HEK293 (cell line): ENCODE results near the gene FASN.

Experiments
- CTCF ChIA-PET: fragments of 350-600 bp; formaldehyde crosslinking; extraction: SDS; loops from one replicate; lab custom pipeline; 2021; ENCODE audit warnings: antibody characterized with exemption; lab: Yijun Ruan, JAX
- POLR2A ChIA-PET: fragments of 300-600 bp; formaldehyde crosslinking; extraction: SDS; loops from one replicate; lab custom pipeline; 2020; ENCODE audit warnings: antibody characterized with exemption, inconsistent platforms; lab: Yijun Ruan, JAX
- H3K27ac ChIP-seq: fragments of 200-500 bp; sonication (Bioruptor generic); 2 replicates; pipeline ENCODE4 v1.5.1; 2014; ENCODE audit warnings: low read depth, low read length, control low read depth, inconsistent platforms; ENCODE audit errors: extremely low read depth
- H3K36me3 ChIP-seq, 2 experiments: fragments of 200-500 bp in 1 of 2; sonication (Bioruptor generic) in 1 of 2; 1 replicate in 1 of 2; 2 replicates in 1 of 2; pipeline ENCODE4 v1.5.1; 2014 to 2017; ENCODE audit warnings: inconsistent platforms in 2 of 2, low read length in 2 of 2; ENCODE audit not compliant: control insufficient read depth in 2 of 2, insufficient read depth in 1 of 2
- H3K4me1 ChIP-seq: fragments of 200-500 bp; sonication (Bioruptor generic); 2 replicates; pipeline ENCODE4 v1.5.1; 2014; ENCODE audit warnings: mild to moderate bottlenecking, low read length, inconsistent platforms; ENCODE audit not compliant: control insufficient read depth, insufficient read depth
- H3K4me3 ChIP-seq: 2 replicates; pipeline ENCODE4 v1.5.1; 2011; ENCODE audit warnings: low read depth, mild to moderate bottlenecking, control low read depth, low read length, moderate library complexity
- H3K9me3 ChIP-seq: fragments of 200-500 bp; sonication (Bioruptor generic); 2 replicates; pipeline ENCODE4 v1.5.1; 2014; ENCODE audit warnings: low read depth, low read length, inconsistent platforms; ENCODE audit not compliant: control insufficient read depth, insufficient read depth
- BCL6B ChIP-seq: fragments of 450-650 bp; formaldehyde crosslinking; IDR thresholded peaks from 2 replicates; pipeline ENCODE4 v1.5.1; 2017; ENCODE audit warnings: missing biosample characterization, missing genetic modification characterization
- GLIS1 ChIP-seq: fragments of 450-650 bp; formaldehyde crosslinking; IDR thresholded peaks from 2 replicates; pipeline ENCODE4 v1.5.1; 2016; ENCODE audit warnings: missing biosample characterization, missing genetic modification characterization
- GLIS2 ChIP-seq: fragments of 450-650 bp; formaldehyde crosslinking; IDR thresholded peaks from 2 replicates; pipeline ENCODE4 v1.5.1; 2016; ENCODE audit warnings: missing biosample characterization, missing genetic modification characterization
- KLF8 ChIP-seq: fragments of 450-650 bp; formaldehyde crosslinking; IDR thresholded peaks from 2 replicates; pipeline ENCODE4 v1.5.1; 2016; ENCODE audit warnings: missing biosample characterization, missing genetic modification characterization
- OVOL3 ChIP-seq: fragments of 450-650 bp; formaldehyde crosslinking; IDR thresholded peaks from 2 replicates; pipeline ENCODE4 v1.5.1; 2016; ENCODE audit warnings: missing biosample characterization, missing genetic modification characterization
- PBX3 ChIP-seq: sonication (generic); formaldehyde crosslinking; IDR thresholded peaks from 2 replicates; pipeline ENCODE4 v1.8.1; 2022; ENCODE audit warnings: mild to moderate bottlenecking, moderate library complexity, missing genetic modification reagents
- ZNF114 ChIP-seq: fragments of 450-650 bp; formaldehyde crosslinking; IDR thresholded peaks from 2 replicates; pipeline ENCODE4 v1.5.0; 2017; ENCODE audit warnings: missing biosample characterization, missing genetic modification characterization
- ZNF133 ChIP-seq: fragments of 450-650 bp; formaldehyde crosslinking; IDR thresholded peaks from 2 replicates; pipeline ENCODE4 v1.5.1; 2016; ENCODE audit warnings: missing biosample characterization, missing genetic modification characterization
- ZNF266 ChIP-seq: fragments of 450-650 bp; formaldehyde crosslinking; IDR thresholded peaks from 2 replicates; pipeline ENCODE4 v1.5.1; 2016; ENCODE audit warnings: missing biosample characterization, missing genetic modification characterization, low read depth
- ZNF335 ChIP-seq: fragments of 450-650 bp; formaldehyde crosslinking; conservative IDR thresholded peaks from 2 replicates; pipeline ENCODE4 v1.5.1; 2016; ENCODE audit warnings: missing biosample characterization, missing genetic modification characterization
- ZNF555 ChIP-seq: fragments of 450-650 bp; formaldehyde crosslinking; conservative IDR thresholded peaks from 2 replicates; pipeline ENCODE4 v1.5.1; 2017; ENCODE audit warnings: missing biosample characterization, mild to moderate bottlenecking, missing genetic modification characterization, inconsistent platforms
- ZNF600 ChIP-seq: fragments of 450-650 bp; formaldehyde crosslinking; IDR thresholded peaks from 2 replicates; pipeline ENCODE4 v1.5.1; 2016; ENCODE audit warnings: missing biosample characterization, missing genetic modification characterization
- ZNF670 ChIP-seq: fragments of 450-650 bp; formaldehyde crosslinking; IDR thresholded peaks from 2 replicates; pipeline ENCODE4 v1.5.1; 2016; ENCODE audit warnings: missing biosample characterization, missing genetic modification characterization, low read depth
- ZNF704 ChIP-seq: fragments of 450-650 bp; formaldehyde crosslinking; IDR thresholded peaks from 2 replicates; pipeline ENCODE4 v1.5.1; 2016; ENCODE audit warnings: missing biosample characterization, missing genetic modification characterization
- ZNF792 ChIP-seq: fragments of 450-650 bp; formaldehyde crosslinking; IDR thresholded peaks from 2 replicates; pipeline ENCODE4 v1.5.1; 2016; ENCODE audit warnings: missing biosample characterization, missing genetic modification characterization
- ZNF830 ChIP-seq: fragments of 450-650 bp; IDR thresholded peaks from 2 replicates; pipeline ENCODE4 v1.5.0; 2018; ENCODE audit warnings: missing biosample characterization, missing genetic modification characterization, low read depth, mild to moderate bottlenecking, moderate library complexity
- TF ChIP-seq, protein P1 (sequence below): fragments of 450-650 bp; IDR thresholded peaks from 2 replicates; pipeline ENCODE4 v1.5.1; 2018; ENCODE audit warnings: missing biosample characterization, missing genetic modification characterization
- TF ChIP-seq, protein P2 (sequence below): fragments of 450-650 bp; formaldehyde crosslinking; IDR thresholded peaks from 2 replicates; pipeline ENCODE4 v1.5.1; 2016; ENCODE audit warnings: missing biosample characterization, missing genetic modification characterization
- TF ChIP-seq, protein P3 (sequence below): fragments of 450-650 bp; formaldehyde crosslinking; IDR thresholded peaks from 2 replicates; pipeline ENCODE4 v1.5.1; 2016; ENCODE audit warnings: missing biosample characterization, missing genetic modification characterization
- TF ChIP-seq, protein P4 (sequence below): fragments of 450-650 bp; formaldehyde crosslinking; IDR thresholded peaks from 2 replicates; pipeline ENCODE4 v1.5.1; 2016; ENCODE audit warnings: missing biosample characterization, missing genetic modification characterization, low read depth

The FASN gene

GRCh38 chr17:82083009-82083408 lies 15.0 kb downstream of the FASN start:
- ChIA-PET POLR2A (no interaction called here), CTCF (interaction anchor here (0.8 kb wide), 1 partner anchor 158 kb away, joined by 4 read pairs; no protein-coding TSS in a partner anchor)
- Histone ChIP-seq H3K4me3 (no peak overlapping the region), H3K36me3 (peaks cover 24 to 98% of the 10 kb centered on the region in 2 experiments), H3K27ac (peak overlapping the region; percentile 12; the same call in 1 of the 2 replicates), H3K4me1 (no peaks in the 10 kb centered on the region), H3K9me3 (no peaks in the 10 kb centered on the region)
- TF ChIP-seq, protein P1, sequence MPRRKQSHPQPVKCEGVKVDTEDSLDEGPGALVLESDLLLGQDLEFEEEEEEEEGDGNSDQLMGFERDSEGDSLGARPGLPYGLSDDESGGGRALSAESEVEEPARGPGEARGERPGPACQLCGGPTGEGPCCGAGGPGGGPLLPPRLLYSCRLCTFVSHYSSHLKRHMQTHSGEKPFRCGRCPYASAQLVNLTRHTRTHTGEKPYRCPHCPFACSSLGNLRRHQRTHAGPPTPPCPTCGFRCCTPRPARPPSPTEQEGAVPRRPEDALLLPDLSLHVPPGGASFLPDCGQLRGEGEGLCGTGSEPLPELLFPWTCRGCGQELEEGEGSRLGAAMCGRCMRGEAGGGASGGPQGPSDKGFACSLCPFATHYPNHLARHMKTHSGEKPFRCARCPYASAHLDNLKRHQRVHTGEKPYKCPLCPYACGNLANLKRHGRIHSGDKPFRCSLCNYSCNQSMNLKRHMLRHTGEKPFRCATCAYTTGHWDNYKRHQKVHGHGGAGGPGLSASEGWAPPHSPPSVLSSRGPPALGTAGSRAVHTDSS (tag by site-specific recombination), result no peak
- TF ChIP-seq GLIS2 (tag by site-specific recombination), result no peak
- no peak for TF ChIP-seq ZNF114 (tag by site-specific recombination)
- TF ChIP-seq, protein P2, sequence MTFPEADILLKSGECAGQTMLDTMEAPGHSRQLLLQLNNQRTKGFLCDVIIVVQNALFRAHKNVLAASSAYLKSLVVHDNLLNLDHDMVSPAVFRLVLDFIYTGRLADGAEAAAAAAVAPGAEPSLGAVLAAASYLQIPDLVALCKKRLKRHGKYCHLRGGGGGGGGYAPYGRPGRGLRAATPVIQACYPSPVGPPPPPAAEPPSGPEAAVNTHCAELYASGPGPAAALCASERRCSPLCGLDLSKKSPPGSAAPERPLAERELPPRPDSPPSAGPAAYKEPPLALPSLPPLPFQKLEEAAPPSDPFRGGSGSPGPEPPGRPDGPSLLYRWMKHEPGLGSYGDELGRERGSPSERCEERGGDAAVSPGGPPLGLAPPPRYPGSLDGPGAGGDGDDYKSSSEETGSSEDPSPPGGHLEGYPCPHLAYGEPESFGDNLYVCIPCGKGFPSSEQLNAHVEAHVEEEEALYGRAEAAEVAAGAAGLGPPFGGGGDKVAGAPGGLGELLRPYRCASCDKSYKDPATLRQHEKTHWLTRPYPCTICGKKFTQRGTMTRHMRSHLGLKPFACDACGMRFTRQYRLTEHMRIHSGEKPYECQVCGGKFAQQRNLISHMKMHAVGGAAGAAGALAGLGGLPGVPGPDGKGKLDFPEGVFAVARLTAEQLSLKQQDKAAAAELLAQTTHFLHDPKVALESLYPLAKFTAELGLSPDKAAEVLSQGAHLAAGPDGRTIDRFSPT, result peak; percentile 9; the same call in 1 of the 2 replicates
- TF ChIP-seq ZNF600, result no peak
- TF ChIP-seq OVOL3 (tag by site-specific recombination), result no peak
- TF ChIP-seq ZNF335 (tag by site-specific recombination), result no peak
- no peak for TF ChIP-seq ZNF555 (tag by site-specific recombination)
- 0 out of 2 replicates have a peak, but pooled peaks have one; percentile 14 for TF ChIP-seq KLF8 (tag by site-specific recombination)

- TF ChIP-seq ZNF133 (tag by site-specific recombination) (no peak), ZNF266 (tag by site-specific recombination) (no peak), GLIS1 (tag by site-specific recombination) (no peak), BCL6B (tag by site-specific recombination) (no peak), ZNF704 (tag by site-specific recombination) (no peak), ZNF792 (tag by site-specific recombination) (no peak), ZNF830 (tag by site-specific recombination) (no peak), ZNF670 (no peak), PBX3 (no peak)
- TF ChIP-seq, protein P3, sequence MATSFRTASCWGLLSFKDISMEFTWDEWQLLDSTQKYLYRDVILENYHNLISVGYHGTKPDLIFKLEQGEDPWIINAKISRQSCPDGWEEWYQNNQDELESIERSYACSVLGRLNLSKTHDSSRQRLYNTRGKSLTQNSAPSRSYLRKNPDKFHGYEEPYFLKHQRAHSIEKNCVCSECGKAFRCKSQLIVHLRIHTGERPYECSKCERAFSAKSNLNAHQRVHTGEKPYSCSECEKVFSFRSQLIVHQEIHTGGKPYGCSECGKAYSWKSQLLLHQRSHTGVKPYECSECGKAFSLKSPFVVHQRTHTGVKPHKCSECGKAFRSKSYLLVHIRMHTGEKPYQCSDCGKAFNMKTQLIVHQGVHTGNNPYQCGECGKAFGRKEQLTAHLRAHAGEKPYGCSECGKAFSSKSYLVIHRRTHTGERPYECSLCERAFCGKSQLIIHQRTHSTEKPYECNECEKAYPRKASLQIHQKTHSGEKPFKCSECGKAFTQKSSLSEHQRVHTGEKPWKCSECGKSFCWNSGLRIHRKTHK, result no peak
- TF ChIP-seq, protein P4, sequence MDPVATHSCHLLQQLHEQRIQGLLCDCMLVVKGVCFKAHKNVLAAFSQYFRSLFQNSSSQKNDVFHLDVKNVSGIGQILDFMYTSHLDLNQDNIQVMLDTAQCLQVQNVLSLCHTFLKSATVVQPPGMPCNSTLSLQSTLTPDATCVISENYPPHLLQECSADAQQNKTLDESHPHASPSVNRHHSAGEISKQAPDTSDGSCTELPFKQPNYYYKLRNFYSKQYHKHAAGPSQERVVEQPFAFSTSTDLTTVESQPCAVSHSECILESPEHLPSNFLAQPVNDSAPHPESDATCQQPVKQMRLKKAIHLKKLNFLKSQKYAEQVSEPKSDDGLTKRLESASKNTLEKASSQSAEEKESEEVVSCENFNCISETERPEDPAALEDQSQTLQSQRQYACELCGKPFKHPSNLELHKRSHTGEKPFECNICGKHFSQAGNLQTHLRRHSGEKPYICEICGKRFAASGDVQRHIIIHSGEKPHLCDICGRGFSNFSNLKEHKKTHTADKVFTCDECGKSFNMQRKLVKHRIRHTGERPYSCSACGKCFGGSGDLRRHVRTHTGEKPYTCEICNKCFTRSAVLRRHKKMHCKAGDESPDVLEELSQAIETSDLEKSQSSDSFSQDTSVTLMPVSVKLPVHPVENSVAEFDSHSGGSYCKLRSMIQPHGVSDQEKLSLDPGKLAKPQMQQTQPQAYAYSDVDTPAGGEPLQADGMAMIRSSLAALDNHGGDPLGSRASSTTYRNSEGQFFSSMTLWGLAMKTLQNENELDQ, result no peak
- H3K4me1 ChIP-seq, result no peaks in the 10 kb centered on the region
- H3K27ac ChIP-seq, result no peak overlapping the region
- peaks cover 23 to 97% of the 10 kb centered on the region in 2 experiments for H3K36me3 ChIP-seq
- H3K9me3 ChIP-seq, result no peaks in the 10 kb centered on the region
- ChIA-PET POLR2A (interaction anchor here (0.8 to 1.9 kb wide), 2 partner anchors 9 to 24 kb away, joined by 3 to 5 read pairs; no protein-coding TSS in a partner anchor), CTCF (interaction anchor here (0.8 kb wide), 1 partner anchor 158 kb away, joined by 4 read pairs; no protein-coding TSS in a partner anchor)
- H3K4me3 ChIP-seq, result no peak overlapping the region
These were observed 15.6 kb downstream of the FASN start for GRCh38 chr17:82082456-82082855.
